GM23248 (cell line): ENCODE data around the gene PANK1.

Experiments used
- EZH2 ChIP-seq: fragments of 200-600 bp; sonication (generic); IDR thresholded peaks from 2 replicates; pipeline ENCODE4 v1.6.1; 2018; ENCODE audit warnings: antibody characterized with exemption, mild to moderate bottlenecking; ENCODE audit not compliant: insufficient read depth, poor library complexity, severe bottlenecking
- EZH2phosphoT487 ChIP-seq: fragments of 200-600 bp; sonication (generic); IDR thresholded peaks from 2 replicates; pipeline ENCODE4 v1.6.1; 2018; ENCODE audit warnings: antibody characterized with exemption, moderate library complexity, mild to moderate bottlenecking, low read depth; ENCODE audit not compliant: insufficient read depth

GRCh38 chr10:89553064-89553734 is 91.8 kb downstream of the PANK1 start:
- TF ChIP-seq EZH2 (no peak), EZH2phosphoT487 (peak; percentile 95)
